ENCODE data around the gene ARRDC3.

ARRDC3 gene

GRCh38 chr5:91362935-91363334, 20.2 kb downstream of the ARRDC3 start:
- no peak for DNase-seq
- ChIA-PET POLR2A (no interaction called here), CTCF (interaction anchor here (1.9 kb wide), 1 partner anchor 8 kb away, joined by 6 read pairs; no protein-coding TSS in a partner anchor)
- Histone ChIP-seq H3K4me3 (ENCODE audit: control insufficient read depth in 1 of 7, extremely low read depth in 1 of 7, insufficient read depth in 4 of 7, low read depth in 2 of 7, low read length in 6 of 7) (no peak overlapping the region), H3K27me3 (replicated peaks in 2 of 5; ENCODE audit: control insufficient read depth in 4 of 5, insufficient read depth in 5 of 5, low read length in 4 of 5) (no peaks in the 10 kb centered on the region), H3K4me1 (ENCODE audit: control extremely low read depth in 1 of 4, control insufficient read depth in 4 of 4, insufficient read depth in 4 of 4, low read length in 3 of 4) (peaks cover 0 to 3% (median 0%) of the 10 kb centered on the region in 4 experiments), H3K27ac (ENCODE audit: insufficient read depth in 1 of 2, low read depth in 1 of 2, low read length in 2 of 2, poor library complexity in 1 of 2, severe bottlenecking in 2 of 2) (no peak overlapping the region), H3K9me3 (ENCODE audit: control extremely low read depth in 1 of 5, control insufficient read depth in 4 of 5, insufficient read depth in 2 of 5, low read depth in 1 of 5, low read length in 4 of 5) (peaks cover 0 to 8% (median 0%) of the 10 kb centered on the region in 5 experiments), H3K36me3 (ENCODE audit: control insufficient read depth in 4 of 4, insufficient read depth in 4 of 4, low read length in 3 of 4) (peaks cover 0 to 8% (median 0%) of the 10 kb centered on the region in 4 experiments)
- WGBS (ENCODE audit: insufficient coverage) = no CpG with 5 or more reads among the region's 1 CpG

GRCh38 chr5:91361790-91362189, 21.3 kb downstream of the ARRDC3 start:
- no peak overlapping the region for H3K27ac ChIP-seq (ENCODE audit: insufficient read depth in 1 of 2, low read depth in 1 of 2, low read length in 2 of 2, poor library complexity in 1 of 2, severe bottlenecking in 2 of 2)
- WGBS (ENCODE audit: insufficient coverage) = 100% methylated on average over 1 of the region's 3 CpGs
- peaks cover 0 to 3% (median 0%) of the 10 kb centered on the region in 4 experiments for H3K4me1 ChIP-seq (ENCODE audit: control extremely low read depth in 1 of 4, control insufficient read depth in 4 of 4, insufficient read depth in 4 of 4, low read length in 3 of 4)
- ChIA-PET POLR2A (no interaction called here), CTCF (interaction anchor here (0.7 to 1.9 kb wide), 5 partner anchors 9 to 568 kb away, joined by 3 to 6 read pairs (median 3); no protein-coding TSS in a partner anchor)
- H3K9me3 ChIP-seq (ENCODE audit: control extremely low read depth in 1 of 5, control insufficient read depth in 4 of 5, insufficient read depth in 2 of 5, low read depth in 1 of 5, low read length in 4 of 5) = peaks cover 0 to 8% (median 0%) of the 10 kb centered on the region in 5 experiments
- no peaks in the 10 kb centered on the region for H3K27me3 ChIP-seq (replicated peaks in 2 of 5; ENCODE audit: control insufficient read depth in 4 of 5, insufficient read depth in 5 of 5, low read length in 4 of 5)
- no peaks in the 10 kb centered on the region for H3K36me3 ChIP-seq (ENCODE audit: control insufficient read depth in 4 of 4, insufficient read depth in 4 of 4, low read length in 3 of 4)
- H3K4me3 ChIP-seq (ENCODE audit: control insufficient read depth in 1 of 7, extremely low read depth in 1 of 7, insufficient read depth in 4 of 7, low read depth in 2 of 7, low read length in 6 of 7) = no peak overlapping the region
- DNase-seq = no peak

- Histone ChIP-seq H3K4me3 (ENCODE audit: control insufficient read depth in 1 of 7, extremely low read depth in 1 of 7, insufficient read depth in 4 of 7, low read depth in 2 of 7, low read length in 6 of 7) (no peak overlapping the region), H3K4me1 (ENCODE audit: control extremely low read depth in 1 of 4, control insufficient read depth in 4 of 4, insufficient read depth in 4 of 4, low read length in 3 of 4) (peaks cover 0 to 3% (median 0%) of the 10 kb centered on the region in 4 experiments), H3K9me3 (ENCODE audit: control extremely low read depth in 1 of 5, control insufficient read depth in 4 of 5, insufficient read depth in 2 of 5, low read depth in 1 of 5, low read length in 4 of 5) (peaks cover 0 to 8% (median 0%) of the 10 kb centered on the region in 5 experiments), H3K36me3 (ENCODE audit: control insufficient read depth in 4 of 4, insufficient read depth in 4 of 4, low read length in 3 of 4) (no peaks in the 10 kb centered on the region), H3K27ac (ENCODE audit: insufficient read depth in 1 of 2, low read depth in 1 of 2, low read length in 2 of 2, poor library complexity in 1 of 2, severe bottlenecking in 2 of 2) (no peak overlapping the region), H3K27me3 (replicated peaks in 2 of 5; ENCODE audit: control insufficient read depth in 4 of 5, insufficient read depth in 5 of 5, low read length in 4 of 5) (no peaks in the 10 kb centered on the region)
- ChIA-PET POLR2A (no interaction called here), CTCF (interaction anchor here (1.1 to 1.9 kb wide), 2 partner anchors 10 to 89 kb away, joined by 3 to 6 read pairs; no protein-coding TSS in a partner anchor)
- peak; percentile 14 to 66 (median 63) for DNase-seq
- no CpG with 5 or more reads among the region's 6 CpGs for WGBS (ENCODE audit: insufficient coverage)
These were observed 21.9 kb downstream of the ARRDC3 start for GRCh38 chr5:91361055-91361701.

GRCh38 chr5:91359962-91360609, 23.0 kb downstream of the ARRDC3 start:
- H3K27me3 ChIP-seq (replicated peaks in 2 of 5; ENCODE audit: control insufficient read depth in 4 of 5, insufficient read depth in 5 of 5, low read length in 4 of 5) = no peaks in the 10 kb centered on the region
- H3K4me3 ChIP-seq (ENCODE audit: control insufficient read depth in 1 of 7, extremely low read depth in 1 of 7, insufficient read depth in 4 of 7, low read depth in 2 of 7, low read length in 6 of 7) = no peak overlapping the region
- 100% methylated on average over 2 of the region's 4 CpGs for WGBS (ENCODE audit: insufficient coverage)
- ChIA-PET CTCF (interaction anchor here (0.7 kb wide), 1 partner anchor 234 kb away, joined by 3 read pairs; no protein-coding TSS in a partner anchor), POLR2A (no interaction called here)
- DNase-seq = peak in 2 of 3 donors; percentile 35 to 39
- H3K4me1 ChIP-seq (ENCODE audit: control extremely low read depth in 1 of 4, control insufficient read depth in 4 of 4, insufficient read depth in 4 of 4, low read length in 3 of 4) = peaks cover 0 to 9% (median 2%) of the 10 kb centered on the region in 4 experiments
- no peaks in the 10 kb centered on the region for H3K36me3 ChIP-seq (ENCODE audit: control insufficient read depth in 4 of 4, insufficient read depth in 4 of 4, low read length in 3 of 4)
- H3K9me3 ChIP-seq (ENCODE audit: control extremely low read depth in 1 of 5, control insufficient read depth in 4 of 5, insufficient read depth in 2 of 5, low read depth in 1 of 5, low read length in 4 of 5) = peaks cover 0 to 8% (median 0%) of the 10 kb centered on the region in 5 experiments
- H3K27ac ChIP-seq (ENCODE audit: insufficient read depth in 1 of 2, low read depth in 1 of 2, low read length in 2 of 2, poor library complexity in 1 of 2, severe bottlenecking in 2 of 2) = no peak overlapping the region

- ChIA-PET CTCF (interaction anchor here (1.3 to 1.5 kb wide), 2 partner anchors 15 to 132 kb away, joined by 4 read pairs; no protein-coding TSS in a partner anchor), POLR2A (no interaction called here)
- Histone ChIP-seq H3K4me1 (ENCODE audit: control extremely low read depth in 1 of 4, control insufficient read depth in 4 of 4, insufficient read depth in 4 of 4, low read length in 3 of 4) (peaks cover 3 to 16% (median 8%) of the 10 kb centered on the region in 4 experiments), H3K9me3 (ENCODE audit: control extremely low read depth in 1 of 5, control insufficient read depth in 4 of 5, insufficient read depth in 2 of 5, low read depth in 1 of 5, low read length in 4 of 5) (peaks cover 0 to 8% (median 0%) of the 10 kb centered on the region in 5 experiments), H3K36me3 (ENCODE audit: control insufficient read depth in 4 of 4, insufficient read depth in 4 of 4, low read length in 3 of 4) (no peaks in the 10 kb centered on the region), H3K27me3 (replicated peaks in 2 of 5; ENCODE audit: control insufficient read depth in 4 of 5, insufficient read depth in 5 of 5, low read length in 4 of 5) (no peaks in the 10 kb centered on the region), H3K27ac (ENCODE audit: insufficient read depth in 1 of 2, low read depth in 1 of 2, low read length in 2 of 2, poor library complexity in 1 of 2, severe bottlenecking in 2 of 2) (no peak overlapping the region), H3K4me3 (ENCODE audit: control insufficient read depth in 1 of 7, extremely low read depth in 1 of 7, insufficient read depth in 4 of 7, low read depth in 2 of 7, low read length in 6 of 7) (no peak overlapping the region)
- DNase-seq = no peak
- WGBS (ENCODE audit: insufficient coverage) = 100% methylated on average over 1 of the region's 2 CpGs
These were observed 25.3 kb downstream of the ARRDC3 start for GRCh38 chr5:91357806-91358205.

GRCh38 chr5:91357012-91357634, 26.0 kb downstream of the ARRDC3 start:
- no peaks in the 10 kb centered on the region for H3K27me3 ChIP-seq (replicated peaks in 2 of 5; ENCODE audit: control insufficient read depth in 4 of 5, insufficient read depth in 5 of 5, low read length in 4 of 5)
- H3K4me3 ChIP-seq (ENCODE audit: control insufficient read depth in 1 of 7, extremely low read depth in 1 of 7, insufficient read depth in 4 of 7, low read depth in 2 of 7, low read length in 6 of 7) = no peak overlapping the region
- H3K9me3 ChIP-seq (ENCODE audit: control extremely low read depth in 1 of 5, control insufficient read depth in 4 of 5, insufficient read depth in 2 of 5, low read depth in 1 of 5, low read length in 4 of 5) = peaks cover 0 to 8% (median 0%) of the 10 kb centered on the region in 5 experiments
- no peaks in the 10 kb centered on the region for H3K36me3 ChIP-seq (ENCODE audit: control insufficient read depth in 4 of 4, insufficient read depth in 4 of 4, low read length in 3 of 4)
- H3K4me1 ChIP-seq (ENCODE audit: control extremely low read depth in 1 of 4, control insufficient read depth in 4 of 4, insufficient read depth in 4 of 4, low read length in 3 of 4) = peaks cover 3 to 16% (median 8%) of the 10 kb centered on the region in 4 experiments
- CTCF ChIA-PET = interaction anchor here (1.3 kb wide), 1 partner anchor 131 kb away, joined by 4 read pairs; no protein-coding TSS in a partner anchor
- no peak for DNase-seq
- no peak overlapping the region for H3K27ac ChIP-seq (ENCODE audit: insufficient read depth in 1 of 2, low read depth in 1 of 2, low read length in 2 of 2, poor library complexity in 1 of 2, severe bottlenecking in 2 of 2)
- POLR2A ChIA-PET = no interaction called here
- WGBS (ENCODE audit: insufficient coverage) = 93% methylated on average over 6 of the region's 8 CpGs
